ENCODE results near the gene GGA3. TPM values are rescaled to one million over a fixed set of nuclear protein-coding genes. Genes with fewer than 3 reads are reported as not detected.
"Not testable (repeated sequence)": the region's sequence is repeated elsewhere in the genome, so short reads cannot be mapped to it uniquely, and the experiment has no call there.

The GGA3 gene
- total RNA-seq, 1 donor from 2014 or later = 64.4 TPM

GRCh38 chr17:75301049-75301448 lies 39.6 kb upstream of the GGA3 start:
- Mint-ChIP-seq H3K4me1 (ENCODE audit: unreplicated experiment) (no peaks in the 10 kb centered on the region), H3K9me3 (no peaks in the 10 kb centered on the region), H3K27me3 (no peaks in the 10 kb centered on the region), H3K27ac (no peak overlapping the region), H3K4me3 (no peak overlapping the region), H3K36me3 (no peaks in the 10 kb centered on the region)
- DNase-seq (ENCODE audit: extremely low spot score, unreplicated experiment) = no peak
- TF ChIP-seq, protein P1, sequence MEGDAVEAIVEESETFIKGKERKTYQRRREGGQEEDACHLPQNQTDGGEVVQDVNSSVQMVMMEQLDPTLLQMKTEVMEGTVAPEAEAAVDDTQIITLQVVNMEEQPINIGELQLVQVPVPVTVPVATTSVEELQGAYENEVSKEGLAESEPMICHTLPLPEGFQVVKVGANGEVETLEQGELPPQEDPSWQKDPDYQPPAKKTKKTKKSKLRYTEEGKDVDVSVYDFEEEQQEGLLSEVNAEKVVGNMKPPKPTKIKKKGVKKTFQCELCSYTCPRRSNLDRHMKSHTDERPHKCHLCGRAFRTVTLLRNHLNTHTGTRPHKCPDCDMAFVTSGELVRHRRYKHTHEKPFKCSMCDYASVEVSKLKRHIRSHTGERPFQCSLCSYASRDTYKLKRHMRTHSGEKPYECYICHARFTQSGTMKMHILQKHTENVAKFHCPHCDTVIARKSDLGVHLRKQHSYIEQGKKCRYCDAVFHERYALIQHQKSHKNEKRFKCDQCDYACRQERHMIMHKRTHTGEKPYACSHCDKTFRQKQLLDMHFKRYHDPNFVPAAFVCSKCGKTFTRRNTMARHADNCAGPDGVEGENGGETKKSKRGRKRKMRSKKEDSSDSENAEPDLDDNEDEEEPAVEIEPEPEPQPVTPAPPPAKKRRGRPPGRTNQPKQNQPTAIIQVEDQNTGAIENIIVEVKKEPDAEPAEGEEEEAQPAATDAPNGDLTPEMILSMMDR (conservative IDR thresholded peaks at IDR 0.05) = no peak

DNA sequence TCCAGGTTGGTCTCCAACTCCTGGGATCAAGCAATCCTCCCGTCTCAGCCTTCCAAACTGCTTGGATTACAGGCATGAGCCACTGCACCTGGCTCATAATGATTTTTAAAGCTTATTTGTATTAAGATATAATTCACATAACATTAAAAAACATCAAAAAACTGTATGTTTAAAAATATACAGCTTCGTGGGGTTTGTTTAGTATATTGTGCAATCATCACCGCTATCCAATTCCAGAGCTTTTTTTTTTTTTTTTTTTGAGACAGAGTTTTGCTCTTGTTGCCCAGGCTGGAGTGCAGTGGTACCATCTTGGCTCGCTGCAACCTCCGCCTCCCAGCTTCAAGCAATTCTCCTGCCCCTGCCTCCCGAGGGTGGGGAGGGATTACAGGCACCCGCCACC lies 38.9 kb upstream of the GGA3 start:
- Mint-ChIP-seq H3K9me3 (no peaks in the 10 kb centered on the region), H3K27me3 (no peaks in the 10 kb centered on the region), H3K27ac (no peak overlapping the region), H3K36me3 (no peaks in the 10 kb centered on the region), H3K4me3 (no peak overlapping the region), H3K4me1 (ENCODE audit: unreplicated experiment) (no peaks in the 10 kb centered on the region)
- no peak for DNase-seq (ENCODE audit: extremely low spot score, unreplicated experiment)
- TF ChIP-seq, protein P1 (conservative IDR thresholded peaks at IDR 0.05) = no peak

GRCh38 chr17:75295201-75296158 lies 34.1 kb upstream of the GGA3 start:
- Mint-ChIP-seq H3K9me3 (no peaks in the 10 kb centered on the region), H3K36me3 (no peaks in the 10 kb centered on the region), H3K4me1 (ENCODE audit: unreplicated experiment) (no peaks in the 10 kb centered on the region), H3K27ac (peak overlapping the region; percentile 32), H3K4me3 (no peak overlapping the region), H3K27me3 (no peaks in the 10 kb centered on the region)
- no peak for DNase-seq (ENCODE audit: extremely low spot score, unreplicated experiment)
- TF ChIP-seq, protein P1 (conservative IDR thresholded peaks at IDR 0.05) = no peak

- not testable (repeated sequence) for H3K4me3 Mint-ChIP-seq; H3K9me3 Mint-ChIP-seq; H3K4me1 Mint-ChIP-seq (ENCODE audit: unreplicated experiment); H3K27me3 Mint-ChIP-seq; H3K27ac Mint-ChIP-seq; H3K36me3 Mint-ChIP-seq; DNase-seq (ENCODE audit: extremely low spot score, unreplicated experiment)
Measured at GRCh38 chr17:75292810-75293448, 31.5 kb upstream of the GGA3 start.

DNA sequence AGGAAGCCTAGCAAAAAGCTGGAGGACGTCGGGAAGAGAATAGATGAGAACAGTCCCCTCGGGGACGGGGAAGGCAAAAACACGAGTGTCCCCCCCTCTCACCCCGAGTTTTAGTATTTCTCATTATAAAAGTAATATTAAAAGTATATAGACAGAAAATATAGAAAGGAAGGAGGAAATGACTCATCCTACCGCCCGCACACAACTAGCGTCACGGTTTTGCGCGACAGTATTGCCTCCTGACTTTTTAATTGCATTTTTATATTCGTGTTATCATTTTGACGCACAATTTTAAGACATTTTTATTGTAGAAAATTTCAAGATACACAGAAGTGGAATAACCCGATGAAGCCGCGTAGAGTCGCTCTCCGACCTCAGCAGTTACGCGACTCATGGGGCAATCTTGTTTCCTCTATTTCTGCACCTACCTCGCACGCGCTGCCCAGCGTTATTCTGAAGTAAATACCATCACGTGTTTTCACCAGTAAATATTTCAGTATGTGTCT lies 28.5 kb upstream of the GGA3 start:
- no peaks in the 10 kb centered on the region for H3K9me3 Mint-ChIP-seq
- no peaks in the 10 kb centered on the region for H3K27me3 Mint-ChIP-seq
- no peak for DNase-seq (ENCODE audit: extremely low spot score, unreplicated experiment)
- H3K27ac Mint-ChIP-seq = peak overlapping the region; percentile 98
- no peaks in the 10 kb centered on the region for H3K36me3 Mint-ChIP-seq
- H3K4me1 Mint-ChIP-seq (ENCODE audit: unreplicated experiment) = peaks cover 10% of the 10 kb centered on the region
- TF ChIP-seq, protein P1 (conservative IDR thresholded peaks at IDR 0.05) = no peak
- peak overlapping the region; percentile 99 for H3K4me3 Mint-ChIP-seq
